ENCODE data around the gene TIMM17B. TPM values are rescaled to one million over a fixed set of nuclear protein-coding genes. Genes with fewer than 3 reads are reported as not detected.

TIMM17B gene
- total RNA-seq = 22.9 and 30.3 TPM in 2 replicates

DNA sequence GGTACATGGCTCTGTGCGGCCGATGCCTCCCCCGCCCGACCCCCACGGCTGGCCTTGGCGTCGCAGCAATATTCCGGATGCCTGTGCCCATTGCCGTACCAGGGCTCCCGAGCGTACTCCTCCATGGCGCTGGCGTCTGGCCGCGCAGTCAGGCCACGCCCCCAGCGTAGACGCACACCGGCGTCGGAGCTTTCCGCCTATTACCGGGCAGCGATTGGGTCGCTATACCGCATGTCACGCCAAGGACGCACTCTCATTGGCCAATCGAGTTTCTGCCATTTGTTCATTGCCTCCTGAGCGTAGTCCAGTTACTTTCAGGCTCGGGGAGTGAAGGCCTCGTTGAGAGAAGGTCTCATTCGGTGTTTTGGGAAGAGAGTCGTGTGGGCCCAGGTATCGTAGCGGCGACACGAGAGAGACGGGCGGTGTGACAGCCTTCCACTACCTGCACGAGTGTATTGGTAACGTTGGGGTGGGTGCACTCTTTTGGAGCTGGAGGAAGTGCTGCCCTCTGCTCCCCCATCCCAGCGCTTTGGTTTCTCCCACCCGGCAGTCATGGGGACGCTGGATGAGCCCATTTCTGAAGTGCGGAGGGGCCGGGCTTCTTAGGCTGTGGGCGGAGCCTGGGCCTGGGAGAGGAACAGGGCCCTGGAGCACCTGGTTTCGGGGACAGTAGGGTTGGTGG, at the start of gene TIMM17B, which contains the start of gene PQBP1:
TIMM17B (minus strand) TSS at position 144 of the 682 bp plus-strand sequence; CDS start at position 125, 19 bp downstream.
PQBP1 (plus strand) TSS at position 306 of the 682 bp plus-strand sequence. CDS start 580 bp downstream, outside the sequence.

DNA sequence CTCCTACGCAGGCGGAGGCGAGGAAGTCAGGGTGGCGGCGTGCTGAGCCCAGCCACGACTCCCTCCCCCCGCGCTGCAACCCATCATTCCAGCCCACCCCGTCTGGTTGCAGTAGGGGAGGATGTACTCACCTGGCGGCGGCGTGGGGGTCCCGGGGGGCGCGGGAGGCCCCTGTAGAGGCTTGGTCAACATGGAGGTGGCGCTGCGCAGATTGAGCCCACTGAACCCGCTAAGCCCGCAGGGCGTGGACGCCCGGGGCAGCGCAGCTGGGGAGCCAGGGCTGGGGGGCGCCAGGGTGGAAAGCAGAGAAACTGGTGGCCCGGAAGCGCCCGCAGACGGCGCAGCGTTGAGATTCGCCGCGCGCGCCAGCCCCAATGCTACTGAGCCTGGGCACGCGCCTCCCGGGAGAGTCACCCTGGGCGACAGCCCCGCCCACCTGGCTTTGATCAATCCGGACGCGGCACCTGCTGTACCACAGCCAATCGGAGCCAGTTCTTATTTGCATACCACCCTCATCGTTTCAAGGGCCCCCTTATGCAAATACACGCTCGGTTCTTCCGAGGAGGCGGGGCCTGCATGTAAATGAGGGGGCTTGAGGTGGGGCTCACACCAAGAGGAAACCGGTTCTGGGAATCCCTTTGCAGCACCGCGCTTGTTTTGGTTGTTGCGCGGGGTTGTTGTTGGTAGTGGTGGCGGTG, 21.2 kb upstream of the TIMM17B start, which contains the start of gene PIM2:
PIM2 (minus strand) TSS at position 382 of the 698 bp plus-strand sequence; CDS start at position 192, 190 bp downstream.

GRCh38 chrX:48911412-48912182, 14.0 kb upstream of the TIMM17B start, which contains the start of gene SLC35A2:
Gene SLC35A2, minus strand, starts transcription at chrX:48911646. Its CDS starts 10 bp downstream, at chrX:48911636.

Other genes with a start within 250 kb of the TIMM17B start
- gene WAS, start 214.0 kb downstream of the TIMM17B start, total RNA-seq = 0.12 TPM in 1 of 2 replicates, not detected in the other
- gene SUV39H1, start 201.0 kb downstream of the TIMM17B start, total RNA-seq = 3.0 and 4.4 TPM in 2 replicates
- not detected in 2 replicates for gene GLOD5, start 136.0 kb downstream of the TIMM17B start, total RNA-seq
- not detected in 2 replicates for gene GATA1, start 111.2 kb downstream of the TIMM17B start, total RNA-seq
- gene HDAC6, start 95.7 kb downstream of the TIMM17B start, total RNA-seq = 21.7 and 28.1 TPM in 2 replicates
- not detected in 2 replicates for gene ERAS, start 71.3 kb downstream of the TIMM17B start, total RNA-seq
- not detected in 2 replicates for gene PCSK1N, start 62.2 kb downstream of the TIMM17B start, total RNA-seq
- gene PQBP1, start 162 bp upstream of the TIMM17B start, total RNA-seq = 63.0 and 96.7 TPM in 2 replicates
- gene SLC35A2, start 13.9 kb upstream of the TIMM17B start, total RNA-seq = 11.9 and 12.9 TPM in 2 replicates
- gene PIM2, start 21.3 kb upstream of the TIMM17B start, total RNA-seq = 2.7 and 3.3 TPM in 2 replicates
- 33.1 and 33.4 TPM in 2 replicates for gene OTUD5, start 59.8 kb upstream of the TIMM17B start, total RNA-seq
- gene KCND1, start 74.1 kb upstream of the TIMM17B start, total RNA-seq = 0.56 and 0.79 TPM in 2 replicates
- gene GRIPAP1, start 104.5 kb upstream of the TIMM17B start, total RNA-seq = 27.2 and 39.0 TPM in 2 replicates
- gene TFE3, start 145.6 kb upstream of the TIMM17B start, total RNA-seq = 27.1 and 27.5 TPM in 2 replicates
- gene CCDC120, start 161.2 kb upstream of the TIMM17B start, total RNA-seq = 0.25 and 0.26 TPM in 2 replicates
- 6.5 and 8.0 TPM in 2 replicates for gene PRAF2, start 176.2 kb upstream of the TIMM17B start, total RNA-seq
- 60.1 and 68.4 TPM in 2 replicates for gene WDR45, start 182.1 kb upstream of the TIMM17B start, total RNA-seq
- gene GPKOW, start 226.0 kb upstream of the TIMM17B start, total RNA-seq = 21.3 and 22.7 TPM in 2 replicates

Data from aortic smooth muscle cell (primary cell).